ENCODE results near the gene DTNBP1.

DNA sequence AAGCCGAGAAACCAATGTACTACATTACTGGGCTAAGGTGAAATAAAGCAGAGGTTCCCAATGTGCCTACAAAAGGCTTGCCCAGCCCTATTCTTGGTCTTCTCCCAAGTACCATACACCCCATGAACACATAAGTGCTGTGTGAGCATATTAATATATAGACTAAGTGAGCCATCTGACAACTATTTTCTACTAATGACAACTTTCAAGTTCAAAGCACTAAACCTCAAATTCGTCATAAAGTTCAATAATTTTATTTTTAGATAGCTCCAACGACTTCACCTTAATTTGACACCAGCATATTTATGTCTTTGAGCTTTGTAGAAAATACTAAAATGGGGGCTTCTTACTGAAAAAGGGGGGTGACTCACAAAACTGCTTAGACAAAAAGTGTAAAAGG lies 6.7 kb downstream of the DTNBP1 start:
- TF ChIP-seq POLR2AphosphoS5 (IDR thresholded peaks at IDR 0.05; ENCODE audit: low read depth, low read length) = no peak
- TF ChIP-seq, protein P1, sequence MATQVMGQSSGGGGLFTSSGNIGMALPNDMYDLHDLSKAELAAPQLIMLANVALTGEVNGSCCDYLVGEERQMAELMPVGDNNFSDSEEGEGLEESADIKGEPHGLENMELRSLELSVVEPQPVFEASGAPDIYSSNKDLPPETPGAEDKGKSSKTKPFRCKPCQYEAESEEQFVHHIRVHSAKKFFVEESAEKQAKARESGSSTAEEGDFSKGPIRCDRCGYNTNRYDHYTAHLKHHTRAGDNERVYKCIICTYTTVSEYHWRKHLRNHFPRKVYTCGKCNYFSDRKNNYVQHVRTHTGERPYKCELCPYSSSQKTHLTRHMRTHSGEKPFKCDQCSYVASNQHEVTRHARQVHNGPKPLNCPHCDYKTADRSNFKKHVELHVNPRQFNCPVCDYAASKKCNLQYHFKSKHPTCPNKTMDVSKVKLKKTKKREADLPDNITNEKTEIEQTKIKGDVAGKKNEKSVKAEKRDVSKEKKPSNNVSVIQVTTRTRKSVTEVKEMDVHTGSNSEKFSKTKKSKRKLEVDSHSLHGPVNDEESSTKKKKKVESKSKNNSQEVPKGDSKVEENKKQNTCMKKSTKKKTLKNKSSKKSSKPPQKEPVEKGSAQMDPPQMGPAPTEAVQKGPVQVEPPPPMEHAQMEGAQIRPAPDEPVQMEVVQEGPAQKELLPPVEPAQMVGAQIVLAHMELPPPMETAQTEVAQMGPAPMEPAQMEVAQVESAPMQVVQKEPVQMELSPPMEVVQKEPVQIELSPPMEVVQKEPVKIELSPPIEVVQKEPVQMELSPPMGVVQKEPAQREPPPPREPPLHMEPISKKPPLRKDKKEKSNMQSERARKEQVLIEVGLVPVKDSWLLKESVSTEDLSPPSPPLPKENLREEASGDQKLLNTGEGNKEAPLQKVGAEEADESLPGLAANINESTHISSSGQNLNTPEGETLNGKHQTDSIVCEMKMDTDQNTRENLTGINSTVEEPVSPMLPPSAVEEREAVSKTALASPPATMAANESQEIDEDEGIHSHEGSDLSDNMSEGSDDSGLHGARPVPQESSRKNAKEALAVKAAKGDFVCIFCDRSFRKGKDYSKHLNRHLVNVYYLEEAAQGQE (IDR thresholded peaks at IDR 0.05; ENCODE audit: insufficient read depth in 1 of 2, low read depth in 2 of 2, low read length in 2 of 2) = no peak

Data from PFSK-1 (cell line).